Bone marrow (tissue), 2 donors: ENCODE results near the gene IL17REL.

Experiments used
- DNase-seq, 2 donors: peaks; one replicate each; lab custom pipeline; 2025; lab: John Stamatoyannopoulos, UW

IL17REL gene

DNA sequence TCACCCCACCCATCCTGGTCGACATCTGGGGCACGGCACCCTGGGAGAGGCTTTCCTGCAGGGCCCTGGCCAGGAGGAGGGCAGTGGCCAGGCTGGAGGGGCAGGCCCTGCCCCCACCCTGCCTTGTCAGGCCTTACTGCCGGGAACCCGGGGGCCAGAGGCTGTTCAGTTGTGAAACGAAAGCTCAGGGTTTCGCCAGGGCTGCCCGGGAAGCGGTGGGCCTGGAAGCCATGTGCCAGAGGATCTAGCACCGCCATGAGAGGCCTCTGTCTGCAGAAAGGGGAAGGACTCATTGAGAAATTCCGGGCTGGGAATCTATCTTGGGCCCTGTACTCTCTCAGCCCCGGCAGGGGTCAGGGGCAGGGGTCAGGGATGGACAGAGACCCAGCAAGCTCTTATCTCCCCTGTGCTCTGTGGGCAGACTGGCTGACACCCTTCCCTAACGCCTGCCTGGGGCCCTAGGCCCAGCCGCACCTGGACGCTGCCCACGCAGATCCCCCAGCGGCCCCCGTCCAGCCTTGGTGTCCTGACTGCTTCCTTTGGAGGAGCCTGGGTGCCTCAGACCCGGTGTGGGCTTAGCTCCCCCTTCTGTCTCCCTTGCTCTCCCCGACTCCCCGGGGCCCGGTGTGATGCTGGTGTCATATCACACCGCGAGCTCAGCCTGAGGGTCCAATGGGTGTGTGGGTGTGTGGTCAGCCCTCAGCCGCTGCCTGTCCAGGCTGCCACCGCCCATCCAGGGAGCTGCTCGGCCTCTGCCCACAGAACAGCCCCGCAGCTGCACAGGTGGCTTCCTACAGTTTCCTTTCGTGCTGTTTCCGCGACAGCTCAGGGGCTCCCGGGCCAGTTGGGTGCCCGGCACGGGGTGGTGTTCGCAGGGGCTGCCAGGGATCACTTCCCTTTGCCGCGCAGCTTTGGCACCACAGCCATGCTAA is 45.5 kb downstream of the IL17REL start:
- peak in 1 of 2 donors; percentile 55 for DNase-seq

DNA sequence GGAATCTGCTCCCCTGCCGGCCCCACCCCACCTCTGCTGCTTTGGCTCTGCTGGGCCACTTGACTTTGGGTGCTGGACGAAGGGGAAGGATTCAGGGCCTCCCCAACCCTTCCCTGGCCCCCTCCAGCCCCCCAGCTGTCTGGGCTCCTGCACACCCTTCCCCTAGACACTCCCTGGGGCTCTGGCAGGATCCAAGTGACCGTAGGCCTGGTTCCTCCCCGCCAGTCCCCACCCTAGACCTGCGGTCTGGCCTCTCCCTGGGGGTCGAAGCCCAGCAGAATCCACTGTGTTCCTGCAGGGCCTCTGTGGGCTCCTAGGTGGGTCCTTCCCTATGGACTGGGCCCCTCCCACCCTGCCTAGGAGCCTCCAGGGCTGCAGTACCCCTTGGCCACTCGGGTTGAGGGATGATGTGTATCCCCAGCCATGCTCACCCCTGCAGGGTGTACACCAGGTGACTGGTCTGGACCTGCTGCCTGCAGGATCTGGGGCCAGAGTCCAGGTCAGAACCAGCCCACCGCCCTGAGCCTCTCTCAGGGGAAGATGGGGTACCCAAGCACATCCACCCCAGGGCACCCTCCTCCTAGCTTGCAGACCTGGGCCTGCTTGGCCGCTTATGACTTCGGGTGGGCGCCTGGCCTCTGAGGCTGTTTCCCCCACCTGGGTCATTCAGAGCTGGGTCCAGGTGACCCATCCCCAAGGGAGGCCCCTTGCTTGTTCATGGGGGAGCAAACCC is 46.4 kb downstream of the IL17REL start:
- no peak for DNase-seq

DNA sequence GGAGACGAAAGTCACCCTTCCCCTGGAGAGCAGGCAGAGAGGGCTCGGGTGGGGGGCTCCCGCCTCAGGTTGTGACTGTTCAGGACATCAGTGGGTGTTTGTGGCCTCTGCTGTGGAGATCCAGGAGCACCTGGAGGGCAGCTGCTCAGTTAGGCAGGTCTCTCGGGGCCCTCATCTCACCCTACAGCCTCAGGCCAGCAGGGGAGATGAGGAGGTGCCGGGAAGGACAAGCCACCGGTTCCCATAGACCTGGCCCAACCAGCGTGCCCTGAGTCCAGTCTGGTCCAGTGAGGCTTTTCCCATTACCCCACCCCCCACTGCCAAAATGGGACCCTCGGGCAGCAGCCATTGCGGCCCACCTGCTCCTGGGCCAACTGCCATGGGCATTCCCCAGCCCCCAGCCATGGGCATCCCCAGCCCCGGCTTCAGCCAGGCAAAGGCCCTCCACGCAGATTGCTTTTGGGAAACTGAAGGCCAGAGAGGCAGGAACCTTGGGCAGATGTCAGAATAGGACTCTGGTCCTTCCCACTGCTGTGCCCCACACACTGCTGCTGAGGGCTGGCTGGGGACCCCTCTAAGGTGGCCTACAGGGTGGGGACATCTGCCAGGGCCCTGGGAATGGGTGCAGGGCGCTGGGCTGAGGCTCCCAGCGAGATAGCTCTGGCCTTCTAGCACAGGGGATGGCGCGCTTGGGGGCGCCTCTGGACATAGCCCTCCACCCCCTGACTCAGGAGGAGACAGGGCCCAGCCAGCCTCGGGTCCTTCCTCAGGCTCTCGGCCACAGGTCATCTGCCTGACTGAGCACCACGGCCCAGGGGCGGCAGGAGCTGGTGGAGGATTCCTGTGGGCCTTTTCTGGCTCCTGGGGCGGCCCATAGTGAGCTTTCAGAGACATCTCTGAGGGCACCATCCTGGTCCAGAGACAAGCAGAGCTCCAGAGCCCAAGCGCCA is 47.2 kb downstream of the IL17REL start:
- no peak for DNase-seq

DNA sequence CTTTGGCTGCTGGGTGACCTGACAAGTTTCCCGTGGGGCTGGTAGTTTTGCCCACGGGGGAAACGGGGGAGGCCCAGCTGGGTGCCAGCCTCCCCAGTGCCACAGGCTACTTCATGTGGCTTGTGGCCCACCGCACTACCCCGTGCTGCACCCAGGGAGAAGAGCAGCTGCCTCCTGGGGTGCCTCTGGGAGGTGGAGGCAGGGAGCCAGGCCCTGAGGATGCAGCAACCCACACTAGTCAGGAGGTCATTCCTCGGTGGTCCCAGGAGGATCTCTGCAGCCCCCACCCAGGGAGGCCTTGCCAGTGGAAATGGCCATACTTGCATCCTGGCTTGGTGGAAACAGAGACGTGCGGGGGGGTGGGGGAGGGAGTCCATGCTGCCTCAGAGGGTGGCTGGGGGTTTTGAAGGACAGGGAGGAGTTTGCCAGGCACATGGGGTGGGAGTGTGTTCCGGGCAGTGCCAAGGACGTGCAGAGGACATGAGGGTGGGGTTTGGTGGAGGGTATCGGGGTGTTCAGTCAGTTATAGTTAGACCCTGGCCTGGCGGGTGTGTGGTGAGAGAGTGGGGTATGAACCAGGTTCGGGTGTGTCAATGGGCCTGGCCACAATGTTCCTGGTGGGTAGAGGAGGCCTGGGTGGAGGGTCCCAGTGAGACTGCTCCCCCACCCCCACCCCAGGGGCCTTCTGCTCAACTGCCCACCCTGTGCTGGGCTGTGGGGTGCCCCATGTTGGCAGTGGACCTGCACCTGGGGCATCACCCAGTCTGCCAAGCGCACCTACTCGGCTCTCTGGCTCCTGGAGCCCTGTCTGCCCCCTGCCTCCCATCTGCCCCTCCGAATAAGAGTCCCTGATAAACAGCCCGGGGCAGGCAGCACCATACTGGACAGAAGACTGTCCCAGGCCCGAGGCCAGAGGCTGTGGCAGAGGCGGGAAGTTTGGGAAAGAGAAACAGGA is 48.2 kb downstream of the IL17REL start:
- no peak for DNase-seq

DNA sequence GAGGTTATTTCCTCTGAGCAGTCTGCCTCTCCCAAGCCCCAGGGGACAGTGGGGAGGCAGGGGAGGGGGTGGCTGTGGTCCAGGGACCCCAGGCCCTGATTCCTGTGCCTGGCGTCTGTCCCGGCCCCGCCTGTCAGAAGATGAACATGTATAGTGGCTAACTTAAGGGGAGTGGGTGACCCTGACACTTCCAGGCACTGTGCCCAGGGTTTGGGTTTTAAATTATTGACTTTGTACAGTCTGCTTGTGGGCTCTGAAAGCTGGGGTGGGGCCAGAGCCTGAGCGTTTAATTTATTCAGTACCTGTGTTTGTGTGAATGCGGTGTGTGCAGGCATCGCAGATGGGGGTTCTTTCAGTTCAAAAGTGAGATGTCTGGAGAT is 48.9 kb downstream of the IL17REL start:
- no peak for DNase-seq

DNA sequence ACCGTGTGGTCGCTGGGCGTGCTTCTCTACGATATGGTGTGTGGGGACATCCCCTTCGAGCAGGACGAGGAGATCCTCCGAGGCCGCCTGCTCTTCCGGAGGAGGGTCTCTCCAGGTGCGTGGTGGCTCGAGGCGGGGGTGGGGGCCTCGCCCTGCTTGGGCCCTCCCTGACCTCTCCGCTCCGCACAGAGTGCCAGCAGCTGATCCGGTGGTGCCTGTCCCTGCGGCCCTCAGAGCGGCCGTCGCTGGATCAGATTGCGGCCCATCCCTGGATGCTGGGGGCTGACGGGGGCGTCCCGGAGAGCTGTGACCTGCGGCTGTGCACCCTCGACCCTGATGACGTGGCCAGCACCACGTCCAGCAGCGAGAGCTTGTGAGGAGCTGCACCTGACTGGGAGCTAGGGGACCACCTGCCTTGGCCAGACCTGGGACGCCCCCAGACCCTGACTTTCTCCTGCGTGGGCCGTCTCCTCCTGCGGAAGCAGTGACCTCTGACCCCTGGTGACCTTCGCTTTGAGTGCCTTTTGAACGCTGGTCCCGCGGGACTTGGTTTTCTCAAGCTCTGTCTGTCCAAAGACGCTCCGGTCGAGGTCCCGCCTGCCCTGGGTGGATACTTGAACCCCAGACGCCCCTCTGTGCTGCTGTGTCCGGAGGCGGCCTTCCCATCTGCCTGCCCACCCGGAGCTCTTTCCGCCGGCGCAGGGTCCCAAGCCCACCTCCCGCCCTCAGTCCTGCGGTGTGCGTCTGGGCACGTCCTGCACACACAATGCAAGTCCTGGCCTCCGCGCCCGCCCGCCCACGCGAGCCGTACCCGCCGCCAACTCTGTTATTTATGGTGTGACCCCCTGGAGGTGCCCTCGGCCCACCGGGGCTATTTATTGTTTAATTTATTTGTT is 49.6 kb downstream of the IL17REL start:
- no peak for DNase-seq

DNA sequence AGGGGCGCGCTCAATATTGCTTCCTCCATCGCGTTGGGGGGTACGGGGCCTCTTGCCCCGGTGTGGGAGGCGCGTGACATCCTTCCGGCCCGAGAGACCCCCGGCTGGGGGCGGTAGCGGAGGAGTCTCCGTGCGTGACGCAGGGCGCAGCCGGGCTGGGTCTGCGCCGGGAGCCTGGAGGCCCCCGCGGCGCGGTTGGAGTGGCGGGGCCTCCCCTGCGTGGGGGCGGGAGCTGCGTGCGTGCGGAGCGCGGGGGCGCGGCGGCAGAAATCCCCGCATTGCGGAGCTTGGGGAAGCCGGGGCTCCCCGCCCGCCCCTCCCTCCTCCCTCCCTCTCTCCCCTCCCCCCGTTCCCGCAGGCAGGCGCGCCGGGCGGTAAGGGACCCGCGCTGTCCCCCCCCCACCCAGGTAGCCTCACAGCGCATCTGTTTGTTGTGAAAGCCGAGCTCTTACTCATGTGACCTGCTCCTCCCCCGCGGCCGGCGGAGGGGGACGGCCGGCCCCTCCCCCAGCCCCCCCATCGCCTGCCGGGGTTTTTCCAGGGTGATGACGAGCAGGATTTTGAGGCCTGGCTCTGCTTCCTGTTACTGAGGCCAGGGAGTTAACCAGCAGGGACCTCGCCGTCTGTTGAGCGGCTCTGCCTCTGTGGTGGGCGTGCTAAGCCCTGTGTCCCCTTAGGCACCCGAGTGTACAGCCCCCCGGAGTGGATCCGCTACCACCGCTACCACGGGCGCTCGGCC is 50.4 kb downstream of the IL17REL start:
- peak; percentile 45 to 79 for DNase-seq

DNA sequence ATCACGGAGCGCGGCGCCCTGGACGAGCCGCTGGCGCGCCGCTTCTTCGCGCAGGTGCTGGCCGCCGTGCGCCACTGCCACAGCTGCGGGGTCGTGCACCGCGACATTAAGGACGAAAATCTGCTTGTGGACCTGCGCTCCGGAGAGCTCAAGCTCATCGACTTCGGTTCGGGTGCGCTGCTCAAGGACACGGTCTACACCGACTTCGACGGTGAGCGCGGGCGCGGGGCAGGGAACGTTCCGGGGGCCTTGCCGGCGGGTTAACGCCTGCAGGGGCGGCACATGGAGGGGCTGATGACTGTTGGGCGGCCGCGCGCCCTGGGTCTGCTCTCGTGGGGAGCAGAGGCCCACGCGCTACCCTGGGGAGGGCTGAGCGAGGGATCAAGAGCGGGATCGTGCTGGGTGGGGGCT is 51.0 kb downstream of the IL17REL start:
- DNase-seq, result no peak

DNA sequence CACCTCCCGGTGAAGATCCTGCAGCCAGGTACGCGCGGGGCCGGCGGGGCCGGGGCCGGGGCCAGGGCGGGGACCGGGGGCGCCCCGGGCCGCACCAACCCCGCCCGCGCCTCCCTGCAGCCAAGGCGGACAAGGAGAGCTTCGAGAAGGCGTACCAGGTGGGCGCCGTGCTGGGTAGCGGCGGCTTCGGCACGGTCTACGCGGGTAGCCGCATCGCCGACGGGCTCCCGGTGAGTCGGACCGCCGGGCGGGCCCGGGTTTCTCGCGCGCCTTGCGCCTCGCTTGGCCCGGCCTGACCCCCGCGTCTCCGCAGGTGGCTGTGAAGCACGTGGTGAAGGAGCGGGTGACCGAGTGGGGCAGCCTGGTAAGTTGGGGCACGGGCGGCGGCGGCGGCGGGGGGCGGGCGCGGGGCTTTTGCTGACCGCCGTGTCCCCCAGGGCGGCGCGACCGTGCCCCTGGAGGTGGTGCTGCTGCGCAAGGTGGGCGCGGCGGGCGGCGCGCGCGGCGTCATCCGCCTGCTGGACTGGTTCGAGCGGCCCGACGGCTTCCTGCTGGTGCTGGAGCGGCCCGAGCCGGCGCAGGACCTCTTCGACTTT is 51.5 kb downstream of the IL17REL start:
- no peak for DNase-seq

DNA sequence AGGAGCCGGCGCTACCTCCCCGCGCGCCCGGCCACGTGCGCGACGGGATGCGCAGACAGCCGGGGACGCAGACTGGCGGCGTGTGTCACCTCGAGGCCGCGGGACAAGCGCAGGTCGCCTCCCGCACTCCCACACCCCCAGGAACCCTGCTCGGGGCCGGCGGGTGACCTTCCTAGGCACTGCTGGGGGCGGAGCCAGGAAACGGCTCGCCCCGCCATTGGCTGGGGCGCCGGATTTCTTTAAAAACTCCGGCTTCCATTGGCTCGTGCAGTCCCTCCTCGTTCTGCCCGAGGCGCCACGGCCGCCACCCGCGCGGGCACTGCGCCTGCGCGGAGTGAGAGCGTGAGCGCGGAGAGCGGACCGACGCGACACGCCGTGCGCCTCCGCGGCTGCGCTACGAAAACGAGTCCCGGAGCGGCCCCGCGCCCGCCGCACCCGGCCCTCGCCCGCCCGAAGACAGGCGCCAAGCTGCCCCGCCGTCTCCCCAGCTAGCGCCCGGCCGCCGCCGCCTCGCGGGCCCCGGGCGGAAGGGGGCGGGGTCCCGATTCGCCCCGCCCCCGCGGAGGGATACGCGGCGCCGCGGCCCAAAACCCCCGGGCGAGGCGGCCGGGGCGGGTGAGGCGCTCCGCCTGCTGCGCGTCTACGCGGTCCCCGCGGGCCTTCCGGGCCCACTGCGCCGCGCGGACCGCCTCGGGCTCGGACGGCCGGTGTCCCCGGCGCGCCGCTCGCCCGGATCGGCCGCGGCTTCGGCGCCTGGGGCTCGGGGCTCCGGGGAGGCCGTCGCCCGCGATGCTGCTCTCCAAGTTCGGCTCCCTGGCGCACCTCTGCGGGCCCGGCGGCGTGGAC is 52.2 kb downstream of the IL17REL start, which contains the start of gene PIM3:
TSS of gene PIM3 (plus strand) at position 614 of the 846 bp plus-strand sequence. CDS start at position 790, 176 bp downstream.
- DNase-seq, result peak; percentile 86 to 96

DNA sequence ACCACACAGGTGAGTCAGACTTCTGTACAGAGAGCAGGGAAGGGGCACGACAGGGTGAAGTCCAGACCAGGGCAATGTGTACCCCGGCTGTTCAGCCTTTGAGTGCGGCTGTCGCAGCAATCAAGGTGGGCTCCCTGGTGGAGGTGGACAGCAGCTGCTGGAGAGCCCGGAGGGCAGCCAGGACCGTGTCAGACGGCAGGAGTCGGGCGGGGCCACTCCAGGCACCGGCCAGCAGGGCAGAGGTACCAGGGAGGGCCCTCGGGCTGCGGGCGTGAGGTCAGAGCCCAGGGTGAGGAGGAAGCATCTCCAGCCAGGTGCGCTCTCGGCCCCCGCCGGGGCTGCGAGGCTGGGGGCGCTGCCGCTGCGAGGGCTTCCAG is 52.8 kb downstream of the IL17REL start:
- DNase-seq, result no peak

DNA sequence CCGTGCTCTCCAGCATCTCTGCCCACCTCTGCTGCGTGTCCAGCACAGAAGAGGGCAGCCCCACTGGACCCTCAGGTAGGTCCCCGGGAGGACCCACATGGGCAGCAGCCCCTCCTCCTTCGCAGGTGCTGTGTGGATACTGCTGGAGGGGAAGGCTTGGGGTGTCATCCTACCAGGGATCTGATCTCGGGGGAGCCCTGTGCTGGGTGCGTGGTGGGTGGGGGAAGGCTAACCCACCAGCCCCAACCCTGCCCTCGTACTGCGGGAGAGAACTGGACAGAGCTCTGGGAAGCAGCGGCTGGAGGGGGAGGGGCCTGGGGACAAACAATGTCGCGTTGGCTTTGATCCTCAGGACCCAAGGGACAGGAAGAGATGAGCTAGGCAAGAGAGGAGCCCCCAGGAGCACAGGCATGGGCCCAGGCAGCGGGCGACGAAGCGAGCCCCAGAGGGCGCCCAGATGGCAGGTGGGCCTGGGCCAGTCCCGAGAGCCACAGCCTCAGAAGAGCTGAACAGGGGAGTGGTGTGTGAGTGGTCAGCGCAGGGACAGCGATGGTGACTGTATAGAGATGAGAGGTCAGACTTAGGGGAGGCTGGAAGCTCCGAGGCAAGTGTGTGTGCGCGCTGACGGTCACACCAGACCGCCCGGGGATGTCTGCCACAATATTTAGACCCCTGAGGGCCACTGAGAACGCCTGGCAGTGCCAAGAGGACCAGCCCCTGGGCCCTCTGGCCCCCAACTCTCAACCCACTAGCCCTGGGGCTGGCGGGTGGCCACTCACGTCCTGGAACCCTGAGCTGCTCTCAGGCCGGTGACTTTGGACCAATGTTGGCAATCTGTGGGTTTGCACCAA is 53.4 kb downstream of the IL17REL start:
- no peak for DNase-seq

DNA sequence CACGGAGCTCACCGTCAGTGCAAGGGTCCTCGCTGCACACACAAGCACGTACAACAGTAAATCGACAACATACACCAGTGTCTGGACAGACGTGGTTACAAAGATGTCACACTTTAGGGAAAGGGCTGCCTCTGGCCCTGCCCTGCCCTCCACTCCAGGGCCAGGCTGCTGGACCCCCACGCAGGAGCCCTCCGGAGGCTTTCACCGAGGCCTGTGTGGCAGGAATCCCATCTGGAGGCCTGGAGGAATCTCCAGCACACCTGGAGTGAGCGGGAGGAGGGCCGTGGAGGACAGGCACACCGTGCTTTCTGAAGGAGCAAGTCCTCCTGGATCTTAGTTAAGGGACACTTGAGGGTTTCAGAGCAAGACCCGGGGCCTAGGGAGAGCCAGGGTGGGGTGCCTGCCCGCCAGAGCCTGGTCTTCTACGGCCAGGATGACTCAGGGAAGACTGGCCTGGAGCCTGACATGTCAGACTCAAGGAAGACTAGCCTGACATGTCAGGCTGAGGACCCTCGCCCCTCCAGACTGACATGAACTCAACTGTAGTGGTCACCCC is 54.1 kb downstream of the IL17REL start:
- DNase-seq, result no peak

DNA sequence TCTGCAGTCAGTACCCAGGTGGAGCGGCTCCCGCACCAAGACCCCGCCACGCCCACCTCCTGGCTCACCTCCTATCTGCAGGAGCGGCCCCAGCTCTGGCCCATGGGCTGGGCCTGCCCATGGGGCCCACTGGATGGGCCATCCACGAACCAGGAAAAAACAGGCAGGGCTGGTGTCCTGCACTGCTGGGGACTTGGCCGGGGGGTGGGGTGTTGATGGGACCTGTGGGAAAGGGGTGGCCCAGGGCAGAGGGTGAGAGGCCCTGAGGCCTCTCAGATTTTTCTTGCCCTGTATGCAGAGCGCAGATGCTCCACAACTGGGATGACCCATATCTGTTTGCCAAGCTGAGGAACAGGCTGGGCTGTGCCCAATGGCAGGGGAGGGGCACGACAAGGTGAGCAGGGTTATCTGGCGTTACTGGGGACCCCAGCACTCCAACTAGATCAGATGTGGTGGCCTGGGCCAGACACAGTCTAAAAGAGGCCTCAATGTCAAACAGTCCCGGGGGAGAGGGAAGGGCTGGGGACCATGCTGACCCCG is 54.7 kb downstream of the IL17REL start:
- no peak for DNase-seq

DNA sequence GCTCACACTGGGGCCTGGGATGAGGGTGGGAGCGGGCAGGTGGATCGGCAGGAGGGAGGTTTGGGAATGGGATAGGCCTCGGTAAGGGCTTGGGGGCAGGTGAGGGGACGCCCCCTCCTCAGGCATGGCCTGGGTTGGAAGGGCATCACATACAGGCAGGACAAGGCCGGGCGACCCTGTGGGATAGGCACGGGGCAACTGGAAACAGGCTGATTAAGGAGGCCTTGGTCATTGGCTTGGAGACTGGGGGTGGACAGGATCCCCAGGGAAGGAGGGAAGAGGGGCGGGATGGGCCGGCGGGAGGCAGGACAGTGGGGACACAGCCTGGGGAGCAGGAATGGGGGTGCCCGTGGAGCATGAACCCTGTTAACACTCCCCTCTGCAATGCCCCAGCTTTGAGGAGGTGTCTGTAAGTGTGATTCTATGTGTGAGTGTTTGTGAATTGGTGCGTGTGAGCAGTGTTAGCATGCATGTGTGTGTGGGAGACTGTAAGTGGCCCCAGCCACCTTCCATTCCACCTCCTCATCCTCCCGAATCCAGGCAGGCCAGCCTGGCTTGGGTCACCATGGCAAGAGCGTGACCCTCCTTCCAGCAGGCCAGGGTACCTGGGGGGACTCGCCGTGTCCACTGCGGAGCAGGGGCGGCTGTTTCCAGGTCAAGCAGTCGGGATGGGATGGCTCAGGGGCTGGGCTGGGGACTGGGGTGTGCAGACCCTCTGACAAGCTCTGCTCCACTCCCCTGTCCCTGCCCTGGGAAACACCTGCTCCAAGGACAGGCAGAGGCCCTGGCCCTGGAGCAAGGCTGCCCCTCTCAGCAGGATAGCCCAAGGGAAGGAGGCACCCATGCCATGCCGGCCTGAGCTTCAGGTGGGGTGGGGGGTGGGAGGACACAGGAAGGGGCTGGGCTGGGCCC is 55.4 kb downstream of the IL17REL start:
- no peak for DNase-seq
